ENCODE results near the gene KRTAP5-1.

KRTAP5-1 gene

DNA sequence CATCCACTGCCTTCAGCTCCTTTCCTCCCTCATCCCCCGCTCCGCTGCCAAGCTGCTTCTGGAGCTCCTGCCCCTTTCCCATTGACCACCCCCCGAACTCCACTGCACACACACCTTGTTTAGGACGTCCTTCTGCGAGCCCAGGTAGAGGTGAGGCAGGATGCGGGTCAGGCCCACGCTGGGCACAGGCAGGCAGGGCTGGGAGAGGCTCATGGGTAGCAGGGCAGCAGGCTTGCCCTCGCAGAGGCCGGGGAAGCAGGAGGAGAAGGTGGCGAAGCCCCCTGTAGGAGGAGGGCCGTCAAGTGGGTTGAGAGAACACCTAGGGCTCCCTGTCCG, 26.3 kb downstream of the KRTAP5-1 start:
- DNase-seq: no peak

DNA sequence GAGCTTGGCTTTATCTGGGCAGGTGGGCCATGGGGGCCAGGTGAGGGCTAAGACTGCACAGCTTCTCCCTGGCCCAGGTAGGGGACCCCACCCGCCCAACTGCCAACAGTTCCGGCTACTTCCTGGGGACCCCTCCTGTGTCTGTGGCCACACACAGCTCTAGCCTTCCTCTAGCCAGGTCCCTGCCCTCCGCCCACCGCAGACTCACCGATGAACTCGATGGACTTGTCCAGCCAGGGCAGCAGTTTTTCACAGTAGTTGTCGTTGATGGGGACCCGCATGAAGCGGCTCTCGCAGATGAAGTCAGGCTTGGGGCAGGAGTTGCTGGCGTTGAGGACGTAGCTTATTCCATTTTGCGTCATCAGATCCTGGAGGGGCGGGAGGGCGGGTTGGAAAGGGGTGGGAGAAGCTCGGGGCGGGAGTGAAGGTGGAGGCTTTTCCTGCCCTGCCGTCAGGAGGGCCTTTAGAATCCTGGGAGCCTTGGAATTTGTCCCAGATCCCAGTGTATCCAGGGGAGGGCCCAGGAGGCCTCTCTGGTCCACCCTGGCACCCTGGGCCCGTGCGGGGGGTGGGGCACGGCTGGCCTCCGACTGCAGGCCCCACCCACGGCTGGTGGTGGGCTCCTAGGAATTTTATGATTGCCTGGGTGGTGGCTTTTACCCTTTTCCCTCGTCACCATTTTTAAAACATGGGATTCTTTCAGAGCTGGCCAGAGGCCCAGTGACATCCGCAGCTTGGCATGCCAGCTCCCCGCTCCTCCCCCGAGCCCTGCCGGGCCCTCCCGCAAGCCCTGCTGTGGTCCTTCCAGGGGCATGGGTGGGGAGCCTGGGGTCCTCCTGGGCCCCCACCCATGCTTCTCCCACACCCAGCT, 26.9 kb downstream of the KRTAP5-1 start:
- DNase-seq: no peak

DNA sequence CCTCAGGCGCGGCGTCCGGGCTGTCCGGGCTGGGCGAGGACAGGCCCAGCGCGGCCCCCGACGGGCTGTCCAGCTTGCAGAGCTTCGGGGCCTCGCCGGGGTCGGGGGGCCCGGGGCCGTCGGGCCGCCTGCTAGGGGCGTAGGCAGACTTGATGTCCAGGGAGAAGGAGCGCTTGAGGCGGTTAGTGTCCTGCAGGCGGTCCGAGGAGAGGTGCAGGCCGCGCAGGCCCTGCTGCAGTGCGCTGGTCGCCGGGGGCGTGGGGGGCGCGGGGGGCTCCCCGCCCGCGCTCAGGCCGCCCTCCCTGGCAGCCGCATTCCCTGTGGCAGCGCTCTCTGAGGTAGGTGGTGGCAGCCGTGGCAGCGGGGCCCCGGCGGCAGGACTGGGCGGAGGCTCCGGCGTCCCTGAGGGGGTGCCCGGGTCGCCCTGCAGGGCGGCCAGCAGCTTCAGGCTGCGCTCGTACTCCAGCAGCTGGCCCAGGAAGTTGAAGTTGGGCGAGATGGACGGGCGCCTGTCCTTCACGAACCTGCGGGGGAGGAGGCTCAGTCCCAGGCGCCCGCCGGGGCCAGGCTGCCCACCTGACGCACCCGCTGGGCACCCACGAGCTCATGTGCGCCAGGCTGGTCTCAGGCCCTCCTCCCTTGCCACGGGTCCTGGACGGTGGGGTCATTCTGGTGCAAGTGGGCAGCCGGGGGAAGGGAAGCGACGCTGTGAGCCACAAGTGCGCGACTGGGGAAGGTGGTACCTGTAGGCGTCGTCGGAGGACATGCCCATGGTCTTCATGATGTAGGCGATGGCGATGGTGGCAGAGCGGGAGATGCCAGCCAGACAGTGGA, 27.8 kb downstream of the KRTAP5-1 start:
- no peak for DNase-seq

DNA sequence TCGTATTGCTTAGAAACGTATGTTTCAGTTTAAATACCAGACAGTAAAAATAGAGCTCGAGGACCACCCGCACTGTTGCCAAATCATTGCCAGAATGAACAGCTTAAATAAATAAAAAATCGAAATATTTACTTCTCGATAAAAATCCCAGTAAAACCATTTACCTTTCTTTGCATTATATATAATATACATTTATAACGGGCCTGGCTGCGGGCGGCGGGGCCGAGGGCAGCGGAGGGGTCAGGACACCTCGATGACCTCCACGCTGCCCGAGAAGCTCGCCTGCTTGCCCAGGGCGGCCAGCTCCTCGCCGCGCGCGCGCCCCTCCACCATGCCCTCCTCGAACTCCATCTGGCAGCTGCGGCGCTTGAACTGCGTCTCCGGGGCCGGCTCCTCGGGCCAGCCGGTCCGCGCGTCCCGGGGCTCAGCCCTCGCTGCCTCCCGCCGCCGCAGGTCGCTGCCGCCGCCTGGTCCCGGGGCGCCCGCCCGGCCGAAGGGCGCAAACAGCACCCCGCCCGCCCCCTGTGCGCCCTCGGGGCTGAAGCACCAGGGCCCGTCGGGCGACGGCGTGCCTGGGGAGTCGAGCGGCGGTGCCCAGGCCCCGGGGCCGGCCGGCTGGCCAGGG, 28.7 kb downstream of the KRTAP5-1 start:
- no peak for DNase-seq

DNA sequence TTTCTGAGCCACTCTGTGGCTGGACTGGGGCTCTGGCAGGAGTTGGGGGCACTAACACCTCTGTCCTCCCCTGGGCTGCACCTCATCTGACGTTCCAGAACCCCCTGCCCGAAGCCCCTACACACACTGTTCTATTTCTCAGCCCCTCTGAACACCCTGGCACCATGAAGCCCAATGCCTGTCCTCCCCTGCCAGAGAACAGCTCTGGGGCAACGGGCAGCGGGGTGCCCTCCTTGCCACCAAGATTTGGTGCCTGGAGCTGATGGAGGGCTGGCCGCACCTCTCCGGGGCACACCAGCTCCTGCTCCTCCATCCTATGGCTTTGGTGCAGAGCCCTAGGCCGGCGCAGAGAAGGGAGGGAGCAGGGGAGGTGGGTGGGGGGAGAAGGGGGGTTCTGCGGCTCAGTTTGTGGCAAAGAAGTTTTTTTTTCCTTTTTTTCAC, 29.4 kb downstream of the KRTAP5-1 start:
- no peak for DNase-seq

DNA sequence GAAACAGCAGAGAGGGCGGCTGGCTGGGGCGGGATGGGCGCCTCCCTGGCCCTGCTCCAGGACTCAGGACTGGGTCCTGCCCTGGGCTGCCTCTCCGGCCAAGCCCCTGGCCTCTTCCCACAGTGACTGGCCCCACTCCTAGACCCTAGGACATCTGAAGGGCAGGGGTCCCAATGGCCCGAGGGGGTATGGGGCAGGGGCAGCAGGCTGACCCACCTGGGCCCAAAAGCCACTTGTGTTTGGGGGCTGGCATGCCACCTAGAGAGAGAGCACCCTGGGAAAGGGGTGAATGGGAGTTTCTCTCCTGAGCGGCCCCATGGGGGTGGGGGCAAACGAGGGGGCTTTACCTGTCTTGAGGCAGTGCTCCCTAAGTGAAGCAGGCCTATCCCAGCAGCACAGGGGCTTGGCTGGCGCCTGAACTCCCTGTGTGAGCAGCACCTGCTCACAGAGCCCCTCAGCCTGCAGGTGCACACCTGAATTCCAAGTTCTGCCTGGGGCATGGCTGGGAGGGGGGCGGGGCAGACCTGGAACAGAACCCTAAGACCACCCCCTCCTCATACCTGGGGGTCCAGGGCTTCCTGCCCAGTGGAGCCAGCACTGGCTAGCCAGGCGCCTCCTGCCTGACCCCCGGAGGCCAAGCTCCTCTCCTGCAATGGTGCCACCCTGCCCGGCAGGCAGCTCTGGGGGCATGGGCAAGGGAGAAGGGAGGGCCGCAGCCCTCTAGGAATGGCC, 29.9 kb downstream of the KRTAP5-1 start:
- no peak for DNase-seq

DNA sequence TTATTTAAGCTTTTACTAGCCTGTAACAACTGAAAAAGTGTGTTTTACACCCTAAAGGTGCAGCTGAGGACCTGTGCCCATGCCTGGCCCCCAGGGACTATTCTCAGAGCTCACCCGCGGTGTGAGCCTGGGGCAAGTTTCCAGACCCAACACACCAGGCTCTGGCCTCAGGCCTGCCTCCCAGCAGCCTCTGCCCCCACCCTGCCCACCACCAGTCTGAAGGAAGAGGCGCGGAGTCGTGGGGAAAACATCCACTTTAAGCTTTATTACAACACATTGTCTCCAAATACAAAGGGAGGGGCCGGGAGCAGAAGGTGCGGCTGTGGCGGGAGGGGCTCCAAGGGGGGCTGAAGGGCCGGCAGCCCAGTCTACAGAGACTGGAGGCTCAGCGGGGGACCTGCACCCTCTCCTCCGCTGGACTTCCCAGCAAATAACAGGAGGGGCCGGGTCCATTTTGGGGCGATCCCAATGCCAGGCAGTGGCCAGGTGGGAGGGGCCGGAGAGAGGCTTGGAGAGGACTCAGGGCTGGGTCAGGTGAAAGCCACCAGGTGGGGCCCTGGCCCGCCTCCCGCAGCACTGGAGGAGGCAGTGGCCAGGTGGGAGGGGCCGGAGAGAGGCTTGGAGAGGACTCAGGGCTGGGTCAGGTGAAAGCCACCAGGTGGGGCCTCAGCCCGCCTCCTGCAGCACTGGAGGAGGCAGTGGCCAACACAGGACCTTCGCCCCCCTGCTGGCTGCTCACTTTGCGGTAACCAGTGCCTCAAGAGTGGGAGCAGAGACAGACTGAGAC, 31.1 kb downstream of the KRTAP5-1 start:
- DNase-seq: peak; percentile 80

DNA sequence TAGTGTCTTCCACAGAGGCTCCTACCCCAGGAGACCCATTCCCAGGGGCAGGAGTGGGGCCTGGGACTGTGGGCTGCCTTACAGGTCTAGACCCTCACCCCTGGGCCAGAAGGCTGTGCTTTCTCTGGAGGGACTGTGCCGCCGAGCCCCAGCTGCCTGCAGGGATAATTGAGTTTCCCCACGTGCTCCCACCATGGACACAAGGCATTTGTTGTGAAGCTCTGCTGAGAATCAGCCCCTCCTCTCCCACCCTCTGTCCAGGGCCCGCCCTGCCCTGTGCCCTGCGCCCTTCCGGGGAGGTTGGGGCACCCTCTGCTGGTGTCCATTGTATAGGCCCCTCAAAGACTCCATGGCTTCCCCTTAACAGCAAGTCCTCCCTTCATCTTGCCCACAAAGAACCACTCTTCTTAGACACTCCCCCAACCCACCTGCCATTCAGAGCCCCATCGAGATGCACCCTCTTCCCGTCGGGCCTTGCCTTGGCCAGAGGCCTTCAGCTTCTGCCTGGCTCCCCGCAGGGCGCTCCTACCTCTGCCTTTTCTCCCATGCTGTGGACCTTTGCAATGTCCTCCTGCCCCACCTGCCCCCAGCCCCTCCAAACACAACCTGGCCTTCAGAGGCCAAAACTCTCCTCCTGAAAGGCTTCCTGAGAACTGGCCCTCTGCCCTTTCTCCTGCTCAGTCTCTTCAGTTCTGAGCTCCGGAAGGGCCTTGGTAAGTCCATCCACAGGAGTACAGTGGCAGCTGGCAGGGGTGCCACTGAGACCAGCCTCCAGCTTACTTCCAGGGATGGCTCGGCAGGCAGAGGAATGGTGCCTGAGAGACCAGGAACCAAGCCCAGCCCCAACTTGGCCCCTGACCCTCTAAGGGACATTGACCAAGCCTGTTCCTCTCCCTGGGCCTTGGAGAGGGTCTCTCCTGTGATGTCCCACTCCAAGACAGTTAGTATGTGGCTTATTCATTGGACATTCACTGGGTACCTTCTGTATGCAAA, 35.4 kb downstream of the KRTAP5-1 start:
- no peak for DNase-seq

DNA sequence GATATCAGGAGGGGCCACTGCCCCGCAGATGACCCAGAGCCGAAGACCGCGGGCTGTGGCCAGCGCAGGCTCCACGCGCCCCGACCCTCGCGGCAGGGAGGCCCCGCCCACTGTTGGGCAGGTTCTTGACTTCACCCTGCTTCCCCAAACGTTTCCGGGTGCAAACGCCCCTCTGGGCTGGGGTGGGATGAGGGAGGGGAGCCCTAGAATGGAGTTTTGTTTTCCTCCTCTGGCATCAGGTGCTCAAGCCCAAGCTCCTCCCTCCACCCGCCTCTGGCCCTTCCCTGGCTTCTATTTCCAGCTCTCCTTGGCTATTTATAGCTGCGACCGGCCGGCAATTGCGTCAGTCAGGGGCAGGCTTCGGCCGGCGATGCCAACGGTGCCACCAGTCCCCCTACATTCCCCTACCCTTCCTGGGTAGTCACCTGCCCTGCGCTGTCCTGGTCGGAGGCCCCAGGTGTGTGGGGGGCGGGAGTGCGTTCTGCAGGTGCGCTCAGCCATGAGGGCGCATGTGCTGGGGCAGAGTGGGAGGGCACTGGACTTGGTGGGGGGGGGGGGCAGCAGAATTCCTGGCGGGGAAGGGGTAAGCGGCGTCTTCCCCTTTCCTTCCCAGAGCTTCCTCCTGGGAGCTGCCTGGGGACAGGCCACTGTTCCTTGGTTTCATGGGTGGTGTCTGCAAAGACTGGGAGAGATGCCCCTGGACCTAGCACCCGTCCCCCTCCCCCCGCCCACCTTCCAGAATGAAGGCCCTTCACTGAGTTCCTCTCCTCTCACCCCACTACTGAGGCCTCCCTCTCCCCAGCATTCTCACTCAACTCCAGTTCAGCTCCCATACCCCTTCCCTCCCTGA, 36.6 kb downstream of the KRTAP5-1 start:
- DNase-seq: no peak

DNA sequence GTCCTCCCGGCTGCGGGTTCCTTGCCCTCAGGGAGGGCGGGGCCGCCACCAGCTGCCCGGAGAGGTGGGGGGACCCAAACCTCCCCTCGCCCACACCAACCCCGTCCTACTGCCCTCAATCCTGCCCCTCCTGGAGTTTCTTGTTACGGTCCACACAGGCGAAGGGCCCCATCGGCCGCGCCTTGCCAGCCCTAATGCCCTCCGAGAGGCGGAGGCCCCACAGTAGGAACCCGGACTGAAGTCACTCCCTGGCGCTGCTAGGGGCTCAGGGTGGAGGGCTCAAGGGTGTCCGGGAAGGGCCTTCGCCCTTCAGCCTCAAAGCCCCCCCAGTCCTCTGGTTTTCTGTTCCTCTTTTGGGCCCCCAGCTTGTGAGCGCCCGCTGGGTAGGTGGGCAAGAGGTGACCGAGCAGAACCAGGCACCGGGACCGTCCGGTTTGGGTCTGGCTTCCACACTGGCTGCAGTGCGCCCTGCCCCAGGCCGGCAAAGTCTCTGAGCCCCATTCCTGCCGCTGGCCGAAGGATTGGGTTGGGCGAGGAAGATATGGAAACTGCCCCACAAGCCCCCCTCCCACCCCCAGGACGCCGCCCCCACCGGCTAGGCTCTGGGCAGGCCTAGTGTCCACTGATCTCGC, 37.5 kb downstream of the KRTAP5-1 start:
- DNase-seq: no peak

DNA sequence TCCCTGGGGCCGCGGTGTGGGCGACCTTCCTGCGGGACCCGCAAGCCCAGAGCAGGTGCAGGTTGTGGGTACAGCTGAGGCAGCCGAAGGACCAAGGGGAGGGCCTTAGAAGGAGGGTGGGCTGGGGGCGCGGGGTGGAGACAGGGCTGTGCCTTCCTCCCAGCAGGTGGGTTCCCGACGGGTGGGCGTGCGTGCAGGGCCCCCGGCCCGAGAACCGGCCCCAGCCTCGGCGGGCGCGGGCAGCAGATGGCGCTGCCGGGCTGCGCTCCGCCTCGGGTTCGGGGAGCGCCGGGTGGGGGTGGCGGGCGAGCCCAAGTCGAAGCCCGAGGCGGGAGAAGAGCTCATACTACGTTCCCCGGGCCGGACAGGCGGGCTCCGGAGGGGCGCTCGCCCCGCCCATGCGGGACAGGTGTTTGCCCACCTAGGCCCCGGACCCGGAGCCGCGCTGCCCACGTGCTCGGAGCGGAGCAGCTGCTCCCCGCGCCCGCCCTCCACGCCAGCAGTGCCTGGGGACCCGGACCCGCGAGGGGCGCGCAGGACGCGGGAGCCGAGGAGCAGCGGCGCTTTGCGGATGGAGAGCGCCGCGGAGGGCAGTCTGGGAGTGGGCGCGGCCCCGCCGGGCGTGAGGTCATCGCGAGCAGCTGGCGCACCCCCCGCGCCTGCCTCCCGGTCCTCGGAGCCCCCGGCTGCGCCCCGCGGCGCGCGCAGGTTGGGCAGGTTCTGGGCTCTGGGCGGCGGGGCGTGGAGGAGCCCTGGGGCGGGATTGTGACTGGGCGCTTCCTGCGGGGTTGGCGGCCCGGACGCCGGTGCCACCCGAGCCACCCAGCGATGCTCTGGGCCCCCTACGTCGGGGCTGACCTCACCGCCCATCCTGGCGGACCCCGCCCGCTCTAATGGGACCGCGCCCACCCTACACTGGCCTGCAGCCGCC, 38.3 kb downstream of the KRTAP5-1 start:
- no peak for DNase-seq

DNA sequence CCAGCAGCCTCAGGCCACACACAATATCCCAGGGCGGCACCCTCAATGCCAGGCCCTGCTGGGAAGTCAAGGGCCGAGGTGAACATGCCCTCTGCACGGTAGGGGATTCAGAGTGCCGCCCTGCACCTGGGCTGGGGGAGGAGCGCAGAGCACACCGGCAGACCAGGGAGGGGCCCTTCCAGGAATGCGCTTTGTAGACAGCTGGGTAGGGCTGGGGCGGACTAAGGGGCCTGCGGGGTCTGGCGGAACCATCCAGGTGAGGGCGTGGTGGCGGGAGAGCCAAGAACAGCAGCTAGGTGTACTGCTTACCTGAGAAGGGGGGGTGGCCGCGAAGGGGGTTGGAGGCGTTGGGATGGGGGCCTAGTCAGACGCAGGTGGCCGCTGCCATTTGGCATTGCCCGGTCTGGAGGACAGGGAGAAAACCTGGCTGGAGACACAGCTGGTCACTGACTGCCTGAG, 39.0 kb downstream of the KRTAP5-1 start:
- DNase-seq: no peak

DNA sequence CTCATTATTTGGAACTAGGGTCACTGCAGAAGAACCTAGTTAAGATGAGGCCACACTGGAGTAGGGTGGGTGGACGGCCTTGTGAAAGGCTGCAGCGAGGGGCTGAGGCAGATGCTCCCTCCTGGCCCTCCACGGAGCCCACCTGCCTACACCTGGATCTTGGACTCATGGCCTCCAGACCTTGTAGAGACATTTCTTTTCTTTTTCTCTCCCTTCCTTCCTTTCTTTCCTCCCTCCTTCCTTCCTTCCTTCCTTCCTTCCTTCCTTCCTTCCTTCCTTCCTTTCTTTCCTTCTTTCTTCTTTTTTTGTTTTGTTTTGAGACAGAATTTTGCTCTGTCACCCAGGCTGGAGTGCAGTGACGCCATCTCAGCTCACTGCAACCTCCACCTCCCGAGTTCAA, 39.7 kb downstream of the KRTAP5-1 start:
- no peak for DNase-seq

DNA sequence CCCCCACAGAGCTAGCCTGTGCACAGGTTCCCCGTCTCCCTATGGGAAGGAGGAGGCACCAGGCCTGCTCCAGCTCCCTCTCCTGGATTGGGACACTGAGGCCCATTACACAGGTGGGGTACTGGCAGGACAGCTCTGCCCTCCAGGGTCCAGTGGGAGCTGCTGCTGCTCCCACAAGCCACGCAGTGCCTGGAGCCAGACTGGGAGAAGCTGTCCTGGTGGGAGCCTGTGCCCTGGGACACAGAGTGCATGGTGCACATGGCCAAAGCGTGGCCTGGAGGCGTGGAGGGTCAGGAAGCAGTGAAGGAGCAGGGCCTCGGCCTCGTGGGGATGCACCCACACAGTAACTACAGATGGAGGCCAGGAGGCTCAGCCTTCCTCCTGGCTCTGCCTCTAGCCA, 40.5 kb downstream of the KRTAP5-1 start:
- no peak for DNase-seq

DNA sequence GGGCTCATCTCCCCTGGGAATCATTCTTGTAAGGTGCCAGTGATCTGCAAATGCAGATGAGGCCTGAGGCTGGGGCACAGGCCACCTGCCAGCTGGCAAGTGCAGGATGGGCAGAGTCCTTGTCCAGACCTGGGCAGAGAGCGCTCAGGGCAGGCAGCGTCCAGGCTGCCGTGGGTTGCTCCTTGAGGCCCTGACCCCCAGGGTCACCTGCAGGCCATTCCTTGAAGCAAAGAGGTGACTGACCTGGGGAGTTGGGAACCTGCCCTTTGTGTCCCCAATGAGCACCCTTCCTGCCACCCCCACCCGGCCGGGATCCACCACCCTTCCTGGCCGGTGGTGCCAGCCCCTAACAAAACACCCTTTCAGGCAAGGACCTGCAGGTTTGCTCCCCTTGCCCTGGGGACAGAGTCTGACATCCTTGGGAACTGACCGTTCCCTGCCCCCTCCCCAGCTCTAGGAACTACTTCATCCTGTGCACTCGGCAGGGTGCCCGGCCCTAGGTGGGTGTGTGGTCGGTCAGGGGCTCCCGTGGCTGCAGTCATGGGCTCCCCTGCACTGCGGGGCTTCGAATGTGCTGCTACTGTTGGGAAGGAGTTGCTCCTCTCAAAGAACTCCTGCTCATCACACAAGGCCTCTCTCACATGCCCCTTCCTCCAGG, 41.3 kb downstream of the KRTAP5-1 start:
- no peak for DNase-seq

DNA sequence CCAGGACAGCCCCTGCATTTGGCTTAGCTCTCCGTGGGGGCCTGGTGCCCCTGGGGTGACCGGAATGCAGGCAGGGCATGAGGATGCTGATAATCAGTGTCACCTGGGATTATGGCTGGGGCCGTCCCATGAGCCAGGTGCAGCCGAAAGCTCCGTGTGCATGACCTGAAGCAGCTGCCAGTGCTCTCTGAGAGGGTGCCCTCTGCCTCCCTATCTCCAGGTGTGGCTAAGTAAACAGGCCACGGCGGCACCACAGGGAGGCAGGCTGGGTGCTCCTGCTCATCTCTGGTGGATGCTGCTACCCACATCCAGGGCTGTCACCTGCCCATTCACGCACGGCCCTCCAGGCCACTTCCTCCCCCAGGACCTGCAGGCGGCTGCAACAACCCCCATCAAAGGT, 42.8 kb downstream of the KRTAP5-1 start:
- DNase-seq: no peak

DNA sequence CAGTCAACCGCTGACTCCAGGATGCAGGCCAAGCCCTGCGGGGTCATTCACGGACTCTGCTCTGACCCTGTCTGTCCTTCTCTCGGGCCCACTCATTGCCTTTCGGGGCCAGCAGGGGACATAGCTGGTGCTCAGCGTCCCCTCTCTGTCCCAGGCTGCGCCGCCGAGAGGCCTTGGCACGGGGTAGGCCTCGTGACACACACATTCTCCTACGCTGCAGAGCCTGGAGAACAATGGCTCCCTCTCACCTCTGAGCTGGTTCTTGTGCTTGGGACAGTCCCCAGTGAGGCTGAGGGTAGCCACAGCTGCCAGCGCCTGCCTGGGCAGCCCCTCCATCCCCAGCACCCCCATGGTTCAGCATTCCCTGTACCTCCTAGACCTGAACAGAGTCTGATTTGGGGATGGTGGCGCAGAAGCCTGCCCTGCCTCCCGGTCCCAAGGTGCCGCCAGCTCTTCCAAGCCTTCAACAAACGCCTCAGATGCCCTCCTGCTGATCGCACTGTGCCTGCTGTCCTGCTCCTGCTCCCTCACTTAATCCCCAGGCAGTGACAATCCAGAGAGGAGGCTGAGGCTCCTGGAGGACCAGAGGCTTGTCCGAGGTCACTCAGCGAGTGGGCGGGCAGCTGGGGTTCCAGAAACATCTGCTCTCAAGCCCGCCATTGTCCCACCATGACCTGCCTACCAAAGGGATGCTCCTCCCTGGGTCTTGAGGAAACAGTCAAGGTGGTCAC, 43.4 kb downstream of the KRTAP5-1 start:
- DNase-seq: no peak

Data from islet precursor cell (in vitro differentiated cells).